GM19023 (cell line): ENCODE results near the gene FSTL5.

Experiments
- ATAC-seq: cut with Tn5 transposase; IDR thresholded peaks from one replicate; pipeline ENCODE4 v1.9.1; 2021; ENCODE audit warnings: mild to moderate bottlenecking, moderate library complexity; ENCODE audit not compliant: unreplicated experiment

Gene FSTL5

GRCh38 chr4:161717084-161717483 lies 446.7 kb downstream of the FSTL5 start:
- ATAC-seq = no peak

DNA sequence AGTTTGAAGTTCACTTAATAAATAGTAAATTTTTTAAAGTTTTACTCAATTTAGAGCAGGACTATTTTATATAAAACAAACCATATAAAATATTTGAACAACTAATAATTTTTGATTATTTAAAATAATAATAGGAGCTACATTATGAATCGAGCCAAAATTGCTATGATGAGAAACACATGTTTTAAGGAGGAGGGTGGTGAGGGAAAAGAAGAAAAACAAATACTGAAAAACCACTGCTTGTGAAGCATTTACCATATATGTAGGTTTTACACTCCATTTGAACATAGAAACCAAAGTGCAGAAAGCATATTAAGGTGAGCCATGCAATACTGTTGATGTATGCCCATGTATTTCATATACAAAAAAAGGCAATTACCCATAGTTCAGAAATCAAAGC lies 448.9 kb downstream of the FSTL5 start:
- no peak for ATAC-seq

- ATAC-seq = no peak
These were observed 449.6 kb downstream of the FSTL5 start for GRCh38 chr4:161714022-161714751.

DNA sequence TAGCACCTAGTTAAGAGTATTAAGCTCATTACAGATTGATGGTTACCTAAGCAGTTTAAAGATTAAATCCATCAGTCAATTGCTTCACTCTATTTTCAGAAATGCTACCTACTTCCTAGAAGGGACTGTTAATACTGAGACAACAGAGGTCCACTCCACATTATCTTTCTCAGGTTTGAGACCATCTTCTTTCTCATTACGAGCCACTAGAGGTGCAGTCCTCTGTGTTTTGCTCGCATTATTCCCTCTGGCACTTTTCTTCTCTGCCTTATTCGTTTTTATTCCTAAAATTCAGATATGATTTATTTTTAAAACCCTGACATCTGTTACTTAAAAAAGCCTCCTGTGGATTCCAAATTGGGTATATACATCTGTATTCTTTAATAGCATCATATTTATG lies 459.1 kb downstream of the FSTL5 start:
- ATAC-seq = no peak

- no peak for ATAC-seq
These were observed 459.8 kb downstream of the FSTL5 start for GRCh38 chr4:161704040-161704439.

- no peak for ATAC-seq
These were observed 461.5 kb downstream of the FSTL5 start for GRCh38 chr4:161702287-161702686.

- ATAC-seq = no peak
These were observed 466.9 kb downstream of the FSTL5 start for GRCh38 chr4:161696944-161697343.

DNA sequence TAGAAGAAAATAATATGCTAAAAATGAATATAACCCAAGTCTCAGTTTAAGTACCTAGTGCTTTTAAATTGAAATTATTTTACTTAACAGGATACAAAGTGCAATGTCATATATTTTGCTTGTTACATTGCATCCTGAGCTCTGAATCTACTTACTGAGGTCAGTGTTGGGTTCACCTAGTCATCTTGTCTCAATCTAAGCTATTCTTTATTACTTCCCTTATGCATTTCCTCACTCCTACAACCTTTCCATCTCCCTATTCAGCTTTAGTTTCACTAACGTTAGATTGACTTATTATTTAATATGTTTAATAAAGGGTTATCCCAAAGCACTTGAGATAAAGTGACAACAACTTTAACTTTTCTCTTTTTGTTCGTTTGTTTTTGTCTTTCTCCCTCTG lies 483.7 kb downstream of the FSTL5 start:
- no peak for ATAC-seq

DNA sequence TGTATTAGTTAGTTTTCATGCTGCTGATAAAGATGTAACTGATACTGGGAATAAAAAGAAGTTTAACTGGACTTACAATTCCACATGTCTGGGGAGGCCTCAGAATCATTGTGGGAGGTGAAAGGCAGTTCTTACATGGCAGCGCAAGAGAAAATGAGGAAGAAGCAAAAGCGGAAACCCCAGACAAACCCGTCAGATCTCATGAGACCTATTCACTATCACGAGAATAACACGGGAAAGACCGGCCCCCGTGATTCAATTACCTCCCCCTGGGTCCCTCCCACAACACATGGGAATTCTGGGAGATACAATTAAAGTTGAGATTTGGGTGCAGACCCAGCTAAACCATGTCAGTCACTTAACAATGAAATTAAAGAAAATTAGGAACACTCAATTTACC lies 499.1 kb downstream of the FSTL5 start:
- no peak for ATAC-seq

DNA sequence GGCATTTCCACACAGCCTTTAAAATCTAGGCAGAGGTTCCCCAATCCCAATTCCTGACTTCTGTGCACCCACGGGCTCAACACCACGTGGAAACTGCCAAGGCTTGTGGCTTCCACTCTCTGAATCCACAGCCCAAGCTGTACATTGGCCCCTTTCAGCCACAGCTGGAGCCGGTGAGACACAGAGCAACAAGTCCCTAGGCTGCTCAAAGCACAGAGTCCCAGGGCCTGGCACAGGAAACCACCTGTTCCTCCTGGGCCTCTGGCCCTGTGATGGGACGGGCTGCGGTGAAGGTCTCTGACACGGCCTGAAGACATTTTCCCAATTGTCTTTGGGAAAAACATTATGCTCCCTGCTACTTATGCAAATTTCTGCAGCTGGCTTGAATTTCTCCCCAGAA lies 500.0 kb downstream of the FSTL5 start:
- ATAC-seq = no peak

GRCh38 chr4:161658676-161659075 lies 505.1 kb downstream of the FSTL5 start:
- no peak for ATAC-seq

DNA sequence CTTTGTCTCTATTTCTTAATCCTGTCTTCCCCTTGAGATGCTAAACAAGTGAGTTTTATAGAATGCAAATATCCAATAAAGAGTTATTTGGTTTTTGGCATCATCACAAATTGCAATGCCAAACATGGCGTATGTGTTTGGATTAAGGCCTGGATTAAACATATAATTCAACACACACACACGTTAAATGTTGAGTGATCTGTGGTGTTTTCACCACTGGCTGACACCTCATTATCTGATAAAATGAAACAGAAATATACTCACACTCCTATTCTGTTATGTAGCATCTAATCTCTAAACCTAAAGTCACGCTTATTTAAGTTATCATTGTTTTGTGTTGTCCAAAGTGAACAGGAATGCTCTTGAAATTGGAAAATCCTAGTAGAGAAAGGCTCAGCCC lies 506.2 kb downstream of the FSTL5 start:
- no peak for ATAC-seq

DNA sequence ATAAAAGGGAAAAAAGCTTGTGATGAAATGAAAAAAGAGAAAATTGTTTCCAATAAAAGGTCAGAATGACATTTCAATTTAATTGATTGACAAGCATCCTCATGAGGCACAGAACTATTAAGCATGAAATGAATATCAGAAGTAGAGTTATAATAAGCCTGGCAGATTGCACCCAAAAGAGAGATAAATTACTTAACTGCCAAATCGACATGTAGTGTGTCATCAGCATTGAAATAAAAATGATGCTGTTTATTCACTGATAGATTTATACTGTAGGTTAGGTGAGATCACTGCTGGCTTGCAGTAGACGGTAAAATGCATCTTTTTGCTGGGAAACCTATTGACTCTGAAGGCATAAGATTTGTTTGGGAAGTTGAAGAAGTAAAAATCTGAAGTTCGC lies 507.2 kb downstream of the FSTL5 start:
- no peak for ATAC-seq

DNA sequence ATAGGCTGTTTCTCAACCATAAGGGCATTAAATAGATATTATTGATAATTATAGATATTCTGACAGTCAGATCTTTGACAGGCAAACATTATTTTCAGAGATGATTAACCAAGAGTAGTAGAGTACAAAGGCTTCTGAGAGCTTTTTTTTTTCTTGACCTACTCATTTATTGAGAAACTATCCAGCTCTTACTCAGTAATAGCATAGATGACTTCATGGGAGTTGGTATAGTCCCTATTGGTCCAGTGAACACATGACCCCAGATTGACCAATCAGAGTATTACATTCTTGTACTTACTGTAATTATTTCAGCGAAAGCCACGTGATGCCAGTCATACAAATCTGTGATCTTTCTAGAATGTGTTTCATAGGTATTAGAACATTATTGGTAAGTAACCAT lies 508.7 kb downstream of the FSTL5 start:
- no peak for ATAC-seq

- ATAC-seq = no peak
These were observed 510.1 kb downstream of the FSTL5 start for GRCh38 chr4:161653697-161654096.

DNA sequence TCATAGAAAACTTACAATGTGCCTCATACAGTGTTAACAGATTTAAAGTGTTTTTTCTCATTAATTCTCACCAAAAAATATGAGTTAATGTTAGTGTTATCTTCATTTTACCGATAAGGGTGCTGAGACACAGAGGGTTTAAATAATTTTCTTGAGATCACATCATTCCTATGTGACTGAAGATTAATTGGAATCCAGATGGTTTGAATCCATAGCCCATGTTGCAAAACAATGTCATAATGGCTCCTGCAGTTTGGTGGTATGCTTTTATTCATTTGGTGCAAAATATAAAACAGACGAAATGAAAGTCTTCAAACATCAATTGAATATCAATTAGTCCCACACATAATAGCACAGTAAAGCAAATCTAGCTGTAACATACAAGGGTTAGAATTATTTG lies 512.2 kb downstream of the FSTL5 start:
- ATAC-seq = no peak

- ATAC-seq = no peak
These were observed 513.0 kb downstream of the FSTL5 start for GRCh38 chr4:161650812-161651211.

- no peak for ATAC-seq
These were observed 516.0 kb downstream of the FSTL5 start for GRCh38 chr4:161647757-161648156.

DNA sequence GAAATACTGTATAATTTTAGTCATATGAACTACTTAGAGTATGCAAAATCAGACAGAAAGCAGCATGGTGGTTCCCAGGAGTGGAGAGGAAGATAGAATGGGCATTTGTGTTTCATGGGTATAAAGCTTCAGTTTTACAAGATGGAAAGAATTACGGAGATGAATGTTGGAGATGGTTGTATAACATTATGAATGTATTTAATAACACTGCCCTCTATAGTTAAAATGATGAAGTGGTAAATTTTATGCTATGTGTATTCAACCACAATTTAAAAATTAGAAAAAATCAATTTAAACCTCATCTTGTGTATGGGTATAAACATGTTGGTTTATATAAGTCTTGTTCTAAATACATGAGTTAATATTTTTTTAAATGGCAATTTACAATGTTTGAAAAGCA lies 521.1 kb downstream of the FSTL5 start:
- no peak for ATAC-seq

GRCh38 chr4:161629694-161630441 lies 533.9 kb downstream of the FSTL5 start:
- no peak for ATAC-seq

DNA sequence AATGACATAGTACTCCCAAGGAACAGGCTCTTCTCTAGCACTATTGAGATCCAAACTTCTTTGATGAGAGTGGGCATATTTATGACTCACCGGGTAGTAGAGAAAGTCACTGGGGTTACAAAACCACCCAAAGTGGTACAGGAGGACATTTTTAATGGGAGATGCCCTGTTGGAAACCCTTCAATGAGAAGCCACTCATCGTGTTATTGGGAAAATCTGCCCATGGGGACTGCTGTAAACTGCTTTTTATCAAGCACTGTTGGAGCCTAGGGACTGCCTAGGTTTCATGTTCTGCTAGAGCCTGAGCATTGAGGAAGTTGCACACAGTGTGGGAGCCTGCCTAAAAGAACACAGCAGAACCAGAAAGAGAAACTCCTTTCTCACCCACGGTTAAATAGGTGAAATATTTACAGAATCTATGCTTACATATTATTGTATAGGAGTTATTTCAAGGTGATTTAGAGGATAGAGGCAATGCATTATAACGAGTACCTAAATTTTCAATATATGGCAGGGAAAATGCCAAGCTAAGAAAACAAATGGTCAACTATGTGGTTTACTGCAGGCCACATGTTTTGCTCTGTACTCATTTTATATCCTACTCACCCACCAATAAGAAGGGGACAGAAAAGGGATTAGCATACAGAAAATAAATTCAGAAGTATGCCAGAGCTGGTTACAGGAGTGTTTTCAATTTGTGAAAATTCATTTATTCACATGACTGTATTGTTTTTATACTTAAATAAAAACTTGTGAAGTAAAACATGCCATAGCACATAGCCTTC lies 559.1 kb downstream of the FSTL5 start:
- ATAC-seq = peak; percentile 77

- ATAC-seq = no peak
These were observed 562.8 kb downstream of the FSTL5 start for GRCh38 chr4:161601011-161601410.
